ENCODE data around the gene TXNL4A. TPM values are rescaled to one million over a fixed set of nuclear protein-coding genes. Genes with fewer than 3 reads are reported as not detected.

The TXNL4A gene
- total and polyA plus RNA-seq, 2 donors (not counting 1 experiment from before 2014, with no cell fraction given): 38.9 to 67.8 TPM

DNA sequence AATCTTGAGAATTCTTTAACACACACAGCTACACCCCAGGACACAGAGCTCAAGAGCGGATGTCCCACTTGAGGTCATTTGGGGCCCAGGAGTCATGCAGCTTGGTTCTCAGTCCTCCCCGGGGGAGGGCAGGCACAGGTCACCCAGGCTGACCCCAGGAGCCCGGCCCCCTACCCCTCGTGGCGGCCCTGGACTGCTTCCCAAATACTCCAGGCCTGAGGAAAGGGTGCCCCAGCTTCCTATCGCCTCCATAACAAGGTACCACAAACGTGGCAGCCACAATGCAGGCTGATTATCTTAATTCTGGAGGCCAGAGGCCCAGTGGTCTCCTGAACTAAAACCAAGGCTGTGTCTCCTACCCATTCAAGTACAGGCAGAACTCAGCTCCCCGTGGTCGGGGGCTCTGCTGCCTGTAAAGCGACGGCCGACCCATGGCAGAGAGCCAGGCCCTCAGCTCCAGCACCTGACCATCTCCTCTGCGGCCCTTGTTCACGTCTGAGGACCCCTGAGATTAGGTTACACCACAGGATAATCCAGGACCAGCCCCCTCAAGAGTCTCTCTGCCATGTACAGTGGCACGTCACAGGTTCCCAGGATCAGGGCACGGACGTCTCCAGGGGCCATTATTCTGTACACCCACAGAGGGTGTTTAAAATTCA lies 47.4 kb downstream of the TXNL4A start:
- ChIA-PET CTCF (no interaction called here), POLR2A (no interaction called here)
- intact Hi-C loops (cut with micrococcal nuclease): no loop called here
- ATAC-seq (ENCODE audit: low read depth): no peak
- TF ChIP-seq EZH2 (IDR thresholded peaks at IDR 0.05; ENCODE audit: borderline replicate concordance, insufficient read depth, low read depth, low read length, poor library complexity, severe bottlenecking): no peak
- TF ChIP-seq, protein P1, sequence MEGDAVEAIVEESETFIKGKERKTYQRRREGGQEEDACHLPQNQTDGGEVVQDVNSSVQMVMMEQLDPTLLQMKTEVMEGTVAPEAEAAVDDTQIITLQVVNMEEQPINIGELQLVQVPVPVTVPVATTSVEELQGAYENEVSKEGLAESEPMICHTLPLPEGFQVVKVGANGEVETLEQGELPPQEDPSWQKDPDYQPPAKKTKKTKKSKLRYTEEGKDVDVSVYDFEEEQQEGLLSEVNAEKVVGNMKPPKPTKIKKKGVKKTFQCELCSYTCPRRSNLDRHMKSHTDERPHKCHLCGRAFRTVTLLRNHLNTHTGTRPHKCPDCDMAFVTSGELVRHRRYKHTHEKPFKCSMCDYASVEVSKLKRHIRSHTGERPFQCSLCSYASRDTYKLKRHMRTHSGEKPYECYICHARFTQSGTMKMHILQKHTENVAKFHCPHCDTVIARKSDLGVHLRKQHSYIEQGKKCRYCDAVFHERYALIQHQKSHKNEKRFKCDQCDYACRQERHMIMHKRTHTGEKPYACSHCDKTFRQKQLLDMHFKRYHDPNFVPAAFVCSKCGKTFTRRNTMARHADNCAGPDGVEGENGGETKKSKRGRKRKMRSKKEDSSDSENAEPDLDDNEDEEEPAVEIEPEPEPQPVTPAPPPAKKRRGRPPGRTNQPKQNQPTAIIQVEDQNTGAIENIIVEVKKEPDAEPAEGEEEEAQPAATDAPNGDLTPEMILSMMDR (IDR thresholded peaks at IDR 0.05): no peak
- H3K9ac ChIP-seq (ENCODE audit: low read length): no peak overlapping the region
- H3K4me3 ChIP-seq (ENCODE audit: control extremely low read depth in 1 of 5, extremely low read depth in 1 of 5, insufficient read depth in 1 of 5, low read depth in 2 of 5, low read length in 4 of 5): no peak overlapping the region
- H4K20me1 ChIP-seq (ENCODE audit: control insufficient read depth, insufficient read depth, low read length, poor library complexity, severe bottlenecking): peaks cover 89% of the 10 kb centered on the region
- Mint-ChIP-seq H3K4me3 (no peak overlapping the region), H3K27me3 (no peaks in the 10 kb centered on the region), H3K9me3 (ENCODE audit: insufficient read depth) (peaks cover 3% of the 10 kb centered on the region), H3K4me1 (peaks cover 17% of the 10 kb centered on the region), H3K27ac (no peak overlapping the region)
- no peak overlapping the region for H2AFZ ChIP-seq (ENCODE audit: insufficient read depth, low read depth, low read length, poor library complexity, severe bottlenecking)
- H3K36me3 ChIP-seq (replicated peaks in 1 of 2; ENCODE audit: control extremely low read depth in 1 of 2, control insufficient read depth in 1 of 2, extremely low read depth in 1 of 2, insufficient read depth in 2 of 2, low read length in 1 of 2): peaks cover 3 to 49% of the 10 kb centered on the region in 2 experiments
- DNase-seq: no peak
- H3K4me1 ChIP-seq (ENCODE audit: control insufficient read depth in 2 of 2, insufficient read depth in 2 of 2, low read length in 2 of 2): peaks cover 10 to 15% of the 10 kb centered on the region in 2 donors
- 97% methylated on average over 17 of the region's 17 CpGs for WGBS (ENCODE audit: insufficient coverage)
- no peak overlapping the region for H3K4me2 ChIP-seq (replicated peaks; ENCODE audit: low read depth, low read length, poor library complexity, severe bottlenecking)
- H3K27me3 ChIP-seq (replicated peaks in 1 of 4; ENCODE audit: control extremely low read depth in 1 of 4, control insufficient read depth in 3 of 4, insufficient read depth in 4 of 4, low read length in 3 of 4): no peaks in the 10 kb centered on the region
- H3K79me2 ChIP-seq (ENCODE audit: control insufficient read depth, insufficient read depth, low read length): peaks cover 100% of the 10 kb centered on the region
- H3K9me3 ChIP-seq (ENCODE audit: control extremely low read depth in 1 of 3, control insufficient read depth in 2 of 3, insufficient read depth in 1 of 3, low read length in 2 of 3): peaks cover 0 to 17% (median under 1%) of the 10 kb centered on the region in 3 donors
- H3K27ac ChIP-seq (ENCODE audit: low read length in 2 of 2): no peak overlapping the region

DNA sequence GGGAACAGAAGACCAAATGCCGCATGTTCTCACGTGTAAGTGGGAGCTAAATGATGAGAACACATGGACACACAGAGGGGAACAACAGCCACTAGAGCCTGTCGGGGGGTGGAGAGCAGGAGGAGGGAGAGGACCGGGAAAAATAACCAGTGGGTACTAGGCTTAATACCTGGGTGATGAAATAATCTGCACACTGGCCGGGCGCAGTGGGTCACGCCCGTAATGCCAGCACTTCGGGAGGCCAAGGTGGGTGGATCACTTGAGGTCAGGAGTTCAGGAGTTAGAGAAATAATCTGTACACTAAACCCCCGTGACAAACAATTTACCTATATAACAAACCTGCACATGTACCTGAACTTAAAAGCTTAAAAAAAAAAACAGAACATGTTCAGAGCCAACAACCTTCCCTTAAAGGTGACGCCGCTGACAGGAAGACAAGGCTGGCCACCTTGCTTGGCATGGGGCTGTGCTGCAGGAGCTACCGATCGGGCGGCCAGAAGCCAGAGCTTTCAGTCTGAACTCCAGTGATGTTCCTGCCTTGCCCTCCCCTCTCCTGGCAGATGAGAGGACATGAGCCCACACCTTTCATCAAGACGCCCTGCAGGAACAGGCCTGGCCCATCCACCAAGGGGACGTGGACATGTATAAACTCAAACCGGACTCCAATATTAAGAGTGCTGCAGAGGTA lies 48.1 kb downstream of the TXNL4A start:
- Mint-ChIP-seq H3K4me1 (peaks cover 12% of the 10 kb centered on the region), H3K9me3 (ENCODE audit: insufficient read depth) (peaks cover 3% of the 10 kb centered on the region), H3K27me3 (no peaks in the 10 kb centered on the region), H3K27ac (no peak overlapping the region), H3K4me3 (no peak overlapping the region)
- ChIA-PET CTCF (no interaction called here), POLR2A (no interaction called here)
- Histone ChIP-seq H3K4me2 (replicated peaks; ENCODE audit: low read depth, low read length, poor library complexity, severe bottlenecking) (no peak overlapping the region), H2AFZ (ENCODE audit: insufficient read depth, low read depth, low read length, poor library complexity, severe bottlenecking) (no peak overlapping the region), H3K4me3 (ENCODE audit: control extremely low read depth in 1 of 5, extremely low read depth in 1 of 5, insufficient read depth in 1 of 5, low read depth in 2 of 5, low read length in 4 of 5) (no peak overlapping the region), H3K27ac (ENCODE audit: low read length in 2 of 2) (no peak overlapping the region), H3K27me3 (replicated peaks in 1 of 4; ENCODE audit: control extremely low read depth in 1 of 4, control insufficient read depth in 3 of 4, insufficient read depth in 4 of 4, low read length in 3 of 4) (no peaks in the 10 kb centered on the region), H3K9ac (ENCODE audit: low read length) (no peak overlapping the region), H3K79me2 (ENCODE audit: control insufficient read depth, insufficient read depth, low read length) (peaks cover 100% of the 10 kb centered on the region), H3K9me3 (ENCODE audit: control extremely low read depth in 1 of 3, control insufficient read depth in 2 of 3, insufficient read depth in 1 of 3, low read length in 2 of 3) (peaks cover 0 to 23% (median 7%) of the 10 kb centered on the region in 3 donors), H3K36me3 (replicated peaks in 1 of 2; ENCODE audit: control extremely low read depth in 1 of 2, control insufficient read depth in 1 of 2, extremely low read depth in 1 of 2, insufficient read depth in 2 of 2, low read length in 1 of 2) (peaks cover 5 to 55% of the 10 kb centered on the region in 2 experiments), H4K20me1 (ENCODE audit: control insufficient read depth, insufficient read depth, low read length, poor library complexity, severe bottlenecking) (peaks cover 89% of the 10 kb centered on the region), H3K4me1 (ENCODE audit: control insufficient read depth in 2 of 2, insufficient read depth in 2 of 2, low read length in 2 of 2) (peaks cover 5 to 9% of the 10 kb centered on the region in 2 donors)
- intact Hi-C loops (cut with micrococcal nuclease): no loop called here
- no peak for TF ChIP-seq EZH2 (IDR thresholded peaks at IDR 0.05; ENCODE audit: borderline replicate concordance, insufficient read depth, low read depth, low read length, poor library complexity, severe bottlenecking)
- TF ChIP-seq, protein P1 (IDR thresholded peaks at IDR 0.05): no peak
- no peak for DNase-seq
- WGBS (ENCODE audit: insufficient coverage): over 99% methylated on average over 13 of the region's 18 CpGs
- no peak for ATAC-seq (ENCODE audit: low read depth)

All from B cell (primary cell).